DND-41 (cell line): Measurements from ENCODE around the gene KLF11.

Source experiments
- ATAC-seq: fragments of 200-7000 bp; cut with Tn5 transposase; 3 replicates; pipeline ENCODE4 v1.9.1; 2021; ENCODE audit warnings: low read depth; ENCODE audit not compliant: insufficient read depth
- DNase-seq: peaks from one replicate; pipeline ENCODE4 v3.0.0-alpha.2; 2020
- H2AFZ ChIP-seq: 2 replicates; pipeline ENCODE4 v1.6.0; 2012; ENCODE audit warnings: low read depth, low read length
- H3K27ac ChIP-seq: 2 replicates; pipeline ENCODE4 v1.5.1; 2012; ENCODE audit warnings: low read length, inconsistent platforms
- H3K27me3 ChIP-seq: fragments of 200-600 bp; sonication (generic); 2 replicates; pipeline ENCODE4 v1.6.0; 2012; ENCODE audit warnings: low read length, mild to moderate bottlenecking, inconsistent platforms; ENCODE audit not compliant: insufficient read depth, poor library complexity
- H3K36me3 ChIP-seq: 2 replicates; pipeline ENCODE4 v1.5.1; 2012; ENCODE audit warnings: low read length, inconsistent platforms; ENCODE audit not compliant: insufficient read depth
- H3K4me1 ChIP-seq: 2 replicates; pipeline ENCODE4 v1.5.1; 2012; ENCODE audit warnings: mild to moderate bottlenecking, low read length; ENCODE audit not compliant: insufficient read depth
- H3K4me2 ChIP-seq: 2 replicates; pipeline ENCODE4 v1.6.0; 2012; ENCODE audit warnings: mild to moderate bottlenecking, moderate library complexity, low read length, inconsistent platforms; ENCODE audit not compliant: insufficient read depth
- H3K4me3 ChIP-seq, 2 experiments: fragments of 200-600 bp in 1 of 2; shearing (Covaris generic) in 1 of 2; 2 replicates each; pipeline ENCODE4 v1.5.1; 2012 to 2016; ENCODE audit warnings: inconsistent platforms in 2 of 2, low read length in 2 of 2, mild to moderate bottlenecking in 2 of 2, low read depth in 1 of 2, moderate library complexity in 1 of 2
- H3K79me2 ChIP-seq: 2 replicates; pipeline ENCODE4 v1.6.0; 2012; ENCODE audit warnings: low read length, inconsistent platforms; ENCODE audit not compliant: insufficient read depth
- H3K9ac ChIP-seq: 2 replicates; pipeline ENCODE4 v1.6.0; 2012; ENCODE audit warnings: low read depth, mild to moderate bottlenecking, inconsistent platforms, low read length, moderate library complexity
- H3K9me3 ChIP-seq: 2 replicates; pipeline ENCODE4 v1.5.1; 2012; ENCODE audit warnings: low read length, moderate library complexity, mild to moderate bottlenecking, inconsistent platforms; ENCODE audit not compliant: insufficient read depth, severe bottlenecking
- H4K20me1 ChIP-seq: 2 replicates; pipeline ENCODE4 v1.6.0; 2012; ENCODE audit warnings: low read length; ENCODE audit not compliant: insufficient read depth
- EZH2 ChIP-seq: IDR thresholded peaks from 3 replicates; pipeline ENCODE4 v1.6.1; 2012; ENCODE audit warnings: borderline replicate concordance, low read depth, mild to moderate bottlenecking, moderate library complexity, low read length, inconsistent platforms; ENCODE audit not compliant: severe bottlenecking
- TF ChIP-seq, protein P1 (sequence below): IDR thresholded peaks from 2 replicates; pipeline ENCODE4 v1.5.1; 2012; ENCODE audit warnings: borderline replicate concordance, low read length, moderate library complexity, mild to moderate bottlenecking; ENCODE audit not compliant: poor library complexity, severe bottlenecking; ENCODE audit errors: extremely low read depth

KLF11 gene

DNA sequence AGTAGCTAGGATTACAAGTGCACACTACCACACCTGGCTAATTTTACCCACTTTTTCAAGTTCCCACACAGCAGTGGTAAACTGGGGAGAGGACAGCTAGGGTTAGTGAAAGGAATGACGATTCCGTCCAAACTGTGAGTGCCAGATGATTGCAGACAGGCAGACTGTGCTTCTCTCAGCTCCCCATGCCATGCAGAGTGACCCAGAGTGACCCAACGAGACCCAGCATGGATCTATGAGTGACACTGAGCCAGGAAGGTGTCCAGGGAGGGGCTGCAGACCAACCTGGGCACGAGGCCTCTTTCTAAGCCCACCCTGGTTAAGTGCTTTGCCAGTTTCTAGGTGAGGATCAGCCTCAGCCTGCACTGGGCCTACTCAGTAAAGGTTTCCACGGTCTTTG lies 7.7 kb upstream of the KLF11 start:
- no peak for TF ChIP-seq EZH2
- DNase-seq (no peak), ATAC-seq (no peak)
- no peak overlapping the region for H3K4me2 ChIP-seq
- no peaks in the 10 kb centered on the region for H4K20me1 ChIP-seq
- no peak overlapping the region for H3K27ac ChIP-seq
- no peaks in the 10 kb centered on the region for H3K79me2 ChIP-seq
- no peaks in the 10 kb centered on the region for H3K27me3 ChIP-seq
- no peaks in the 10 kb centered on the region for H3K9me3 ChIP-seq
- no peaks in the 10 kb centered on the region for H3K4me1 ChIP-seq
- no peak overlapping the region for H3K9ac ChIP-seq
- no peaks in the 10 kb centered on the region for H3K36me3 ChIP-seq
- no peak overlapping the region for H3K4me3 ChIP-seq
- H2AFZ ChIP-seq: no peak overlapping the region

DNA sequence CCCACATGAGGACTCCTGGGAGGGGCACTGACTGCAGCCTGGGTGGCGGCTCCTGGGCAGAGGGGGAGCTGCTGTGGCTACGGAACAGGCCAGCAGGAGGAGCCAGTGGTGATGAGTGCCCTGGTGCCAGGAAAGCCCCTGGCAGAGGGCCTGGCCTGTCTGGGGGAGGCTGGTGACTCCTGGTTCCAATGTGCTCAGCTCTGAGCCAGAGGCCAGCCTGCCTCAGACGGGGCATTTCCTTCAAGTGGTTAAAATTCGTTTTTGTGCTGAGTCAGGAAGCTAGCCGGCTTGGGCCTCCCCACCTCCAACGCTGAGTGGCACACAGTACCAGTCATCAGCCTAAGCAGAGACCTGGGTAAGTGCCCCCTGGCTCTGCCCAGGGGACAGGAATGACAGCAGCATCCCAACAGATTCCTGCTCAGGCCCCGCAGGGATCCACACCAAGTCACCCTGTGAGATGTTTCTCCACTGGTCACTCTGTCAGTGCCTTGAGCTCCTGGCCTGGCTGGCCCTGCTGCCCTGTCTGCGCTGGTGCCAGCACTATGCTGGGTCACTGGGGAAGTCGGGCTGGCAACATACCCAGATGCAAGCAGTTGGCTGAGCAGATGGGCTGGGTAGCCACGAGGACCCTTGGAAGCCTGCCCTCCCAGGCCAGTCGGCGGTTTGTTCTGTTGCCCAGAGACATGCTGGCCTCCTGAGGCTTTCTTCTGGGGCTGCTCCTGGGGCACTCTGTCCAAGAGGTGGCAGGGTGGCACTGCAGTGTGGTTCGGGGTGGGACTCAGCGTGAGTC lies 7.1 kb upstream of the KLF11 start:
- Histone ChIP-seq H3K4me1 (no peaks in the 10 kb centered on the region), H4K20me1 (no peaks in the 10 kb centered on the region), H3K27ac (no peak overlapping the region), H3K27me3 (no peaks in the 10 kb centered on the region), H2AFZ (no peak overlapping the region), H3K79me2 (no peaks in the 10 kb centered on the region), H3K4me2 (no peak overlapping the region), H3K9ac (no peak overlapping the region), H3K9me3 (no peaks in the 10 kb centered on the region), H3K36me3 (no peaks in the 10 kb centered on the region), H3K4me3 (no peak overlapping the region)
- TF ChIP-seq, protein P1, sequence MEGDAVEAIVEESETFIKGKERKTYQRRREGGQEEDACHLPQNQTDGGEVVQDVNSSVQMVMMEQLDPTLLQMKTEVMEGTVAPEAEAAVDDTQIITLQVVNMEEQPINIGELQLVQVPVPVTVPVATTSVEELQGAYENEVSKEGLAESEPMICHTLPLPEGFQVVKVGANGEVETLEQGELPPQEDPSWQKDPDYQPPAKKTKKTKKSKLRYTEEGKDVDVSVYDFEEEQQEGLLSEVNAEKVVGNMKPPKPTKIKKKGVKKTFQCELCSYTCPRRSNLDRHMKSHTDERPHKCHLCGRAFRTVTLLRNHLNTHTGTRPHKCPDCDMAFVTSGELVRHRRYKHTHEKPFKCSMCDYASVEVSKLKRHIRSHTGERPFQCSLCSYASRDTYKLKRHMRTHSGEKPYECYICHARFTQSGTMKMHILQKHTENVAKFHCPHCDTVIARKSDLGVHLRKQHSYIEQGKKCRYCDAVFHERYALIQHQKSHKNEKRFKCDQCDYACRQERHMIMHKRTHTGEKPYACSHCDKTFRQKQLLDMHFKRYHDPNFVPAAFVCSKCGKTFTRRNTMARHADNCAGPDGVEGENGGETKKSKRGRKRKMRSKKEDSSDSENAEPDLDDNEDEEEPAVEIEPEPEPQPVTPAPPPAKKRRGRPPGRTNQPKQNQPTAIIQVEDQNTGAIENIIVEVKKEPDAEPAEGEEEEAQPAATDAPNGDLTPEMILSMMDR: peak; percentile 41
- no peak for TF ChIP-seq EZH2
- DNase-seq (peak; percentile 16), ATAC-seq (peak; percentile 67)

DNA sequence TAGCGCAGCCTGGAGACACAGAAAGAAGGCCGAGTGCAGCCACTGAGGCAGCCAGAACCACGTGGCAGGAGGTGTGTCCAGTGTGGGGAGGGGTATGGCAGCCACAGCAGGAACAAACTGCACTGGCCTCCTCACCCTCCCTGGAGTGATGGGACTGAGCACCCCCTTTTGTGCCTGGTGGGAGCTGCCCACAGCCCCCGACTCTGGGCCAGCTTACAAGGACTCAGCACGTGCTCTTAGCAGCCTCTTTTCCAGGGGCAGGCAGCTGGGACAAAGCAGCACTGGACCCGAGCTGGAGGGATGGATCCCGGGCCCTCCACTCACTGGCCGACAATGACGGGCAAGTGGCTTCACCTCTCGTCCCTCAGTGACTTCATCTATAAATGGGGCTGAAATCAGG lies 5.2 kb upstream of the KLF11 start:
- no peaks in the 10 kb centered on the region for H3K9me3 ChIP-seq
- no peaks in the 10 kb centered on the region for H3K4me1 ChIP-seq
- H3K27me3 ChIP-seq: no peaks in the 10 kb centered on the region
- H4K20me1 ChIP-seq: no peaks in the 10 kb centered on the region
- H3K36me3 ChIP-seq: no peaks in the 10 kb centered on the region
- ATAC-seq (no peak), DNase-seq (no peak)
- H3K4me2 ChIP-seq: no peak overlapping the region
- TF ChIP-seq EZH2: no peak
- TF ChIP-seq, protein P1: no peak
- no peak overlapping the region for H3K4me3 ChIP-seq
- H3K27ac ChIP-seq: no peak overlapping the region
- no peaks in the 10 kb centered on the region for H3K79me2 ChIP-seq
- no peak overlapping the region for H2AFZ ChIP-seq
- no peak overlapping the region for H3K9ac ChIP-seq

DNA sequence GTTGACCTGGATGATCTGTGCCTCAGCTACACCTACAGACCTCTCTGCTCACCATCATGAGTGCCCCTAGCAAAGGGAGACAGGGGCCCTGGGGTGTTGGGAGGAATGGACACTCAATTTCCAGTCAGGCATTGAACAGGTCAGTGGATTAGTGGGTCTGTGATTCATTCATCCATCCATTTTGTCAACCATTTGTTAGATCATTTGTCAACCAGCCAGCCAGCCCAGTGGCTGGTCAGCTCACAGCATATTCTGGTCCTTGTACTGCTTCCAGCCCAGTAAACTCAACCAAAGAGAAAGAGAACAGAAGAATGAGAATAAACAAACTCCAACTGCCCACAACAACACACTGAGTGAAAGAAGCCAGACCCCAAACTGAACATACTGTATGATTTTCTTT lies 4.6 kb upstream of the KLF11 start:
- Histone ChIP-seq H3K9me3 (no peaks in the 10 kb centered on the region), H2AFZ (no peak overlapping the region), H3K36me3 (no peaks in the 10 kb centered on the region), H3K27ac (no peak overlapping the region), H3K79me2 (no peaks in the 10 kb centered on the region), H4K20me1 (no peaks in the 10 kb centered on the region), H3K4me3 (no peak overlapping the region), H3K9ac (no peak overlapping the region), H3K27me3 (no peaks in the 10 kb centered on the region), H3K4me1 (no peaks in the 10 kb centered on the region), H3K4me2 (no peak overlapping the region)
- TF ChIP-seq, protein P1: no peak
- TF ChIP-seq EZH2: no peak
- no peak for ATAC-seq
- DNase-seq: no peak
